ENCODE results near the gene MICAL2. TPM values are rescaled to one million over a fixed set of nuclear protein-coding genes. Genes with fewer than 3 reads are reported as not detected.

The MICAL2 gene
- total RNA-seq, 1 donor, result 156 TPM

- H3K27ac ChIP-seq (ENCODE audit: low read depth, low read length), result peak overlapping the region; percentile 94
- peaks cover 79% of the 10 kb centered on the region for H3K79me2 ChIP-seq (ENCODE audit: insufficient read depth, low read length)
- H3K27me3 ChIP-seq (ENCODE audit: insufficient read depth, low read length), result no peaks in the 10 kb centered on the region
- H3K4me2 ChIP-seq (ENCODE audit: insufficient read depth, low read length), result no peak overlapping the region
- peaks cover 72% of the 10 kb centered on the region for H3K36me3 ChIP-seq (ENCODE audit: insufficient read depth, low read length)
- H3K9me3 ChIP-seq (ENCODE audit: low read depth, low read length), result no peaks in the 10 kb centered on the region
- DNase-seq (ENCODE audit: insufficient read length, low spot score, missing footprints), result no peak
- H4K20me1 ChIP-seq (ENCODE audit: insufficient read depth, low read length), result no peaks in the 10 kb centered on the region
- peaks cover 92% of the 10 kb centered on the region for H3K4me1 ChIP-seq (ENCODE audit: insufficient read depth, low read length)
- no peak overlapping the region for H2AFZ ChIP-seq (ENCODE audit: low read length)
- TF ChIP-seq CTCF (IDR thresholded peaks at IDR 0.05; ENCODE audit: extremely low read depth, low read depth, low read length), result no peak
- H3K4me3 ChIP-seq (ENCODE audit: insufficient read depth, low read length), result no peak overlapping the region
Measured at GRCh38 chr11:12166299-12167060, 56.1 kb downstream of the MICAL2 start.

- Histone ChIP-seq H3K4me2 (ENCODE audit: insufficient read depth, low read length) (peak overlapping the region; percentile 9), H4K20me1 (ENCODE audit: insufficient read depth, low read length) (no peaks in the 10 kb centered on the region), H2AFZ (ENCODE audit: low read length) (no peak overlapping the region), H3K36me3 (ENCODE audit: insufficient read depth, low read length) (peaks cover 72% of the 10 kb centered on the region), H3K27me3 (ENCODE audit: insufficient read depth, low read length) (no peaks in the 10 kb centered on the region), H3K9me3 (ENCODE audit: low read depth, low read length) (no peaks in the 10 kb centered on the region), H3K27ac (ENCODE audit: low read depth, low read length) (peak overlapping the region; percentile 94), H3K79me2 (ENCODE audit: insufficient read depth, low read length) (peaks cover 77% of the 10 kb centered on the region), H3K4me3 (ENCODE audit: insufficient read depth, low read length) (no peak overlapping the region), H3K4me1 (ENCODE audit: insufficient read depth, low read length) (peaks cover 89% of the 10 kb centered on the region)
- no peak for TF ChIP-seq CTCF (IDR thresholded peaks at IDR 0.05; ENCODE audit: extremely low read depth, low read depth, low read length)
- DNase-seq (ENCODE audit: insufficient read length, low spot score, missing footprints), result no peak
Measured at GRCh38 chr11:12167061-12168000, 56.9 kb downstream of the MICAL2 start.

- Histone ChIP-seq H3K4me1 (ENCODE audit: insufficient read depth, low read length) (peaks cover 83% of the 10 kb centered on the region), H2AFZ (ENCODE audit: low read length) (no peak overlapping the region), H3K9me3 (ENCODE audit: low read depth, low read length) (no peaks in the 10 kb centered on the region), H3K79me2 (ENCODE audit: insufficient read depth, low read length) (peaks cover 76% of the 10 kb centered on the region), H3K36me3 (ENCODE audit: insufficient read depth, low read length) (peaks cover 68% of the 10 kb centered on the region), H3K4me3 (ENCODE audit: insufficient read depth, low read length) (no peak overlapping the region), H3K27ac (ENCODE audit: low read depth, low read length) (peak overlapping the region; percentile 94), H3K4me2 (ENCODE audit: insufficient read depth, low read length) (no peak overlapping the region), H3K27me3 (ENCODE audit: insufficient read depth, low read length) (no peaks in the 10 kb centered on the region), H4K20me1 (ENCODE audit: insufficient read depth, low read length) (no peaks in the 10 kb centered on the region)
- no peak for TF ChIP-seq CTCF (IDR thresholded peaks at IDR 0.05; ENCODE audit: extremely low read depth, low read depth, low read length)
- DNase-seq (ENCODE audit: insufficient read length, low spot score, missing footprints), result no peak
Measured at GRCh38 chr11:12168114-12168513, 57.7 kb downstream of the MICAL2 start.

GRCh38 chr11:12169822-12170221, 59.4 kb downstream of the MICAL2 start:
- Histone ChIP-seq H3K4me3 (ENCODE audit: insufficient read depth, low read length) (no peak overlapping the region), H3K79me2 (ENCODE audit: insufficient read depth, low read length) (peaks cover 81% of the 10 kb centered on the region), H3K36me3 (ENCODE audit: insufficient read depth, low read length) (peaks cover 64% of the 10 kb centered on the region), H3K27ac (ENCODE audit: low read depth, low read length) (peak overlapping the region; percentile 96), H3K4me2 (ENCODE audit: insufficient read depth, low read length) (no peak overlapping the region), H3K9me3 (ENCODE audit: low read depth, low read length) (no peaks in the 10 kb centered on the region), H3K27me3 (ENCODE audit: insufficient read depth, low read length) (no peaks in the 10 kb centered on the region), H3K4me1 (ENCODE audit: insufficient read depth, low read length) (peaks cover 83% of the 10 kb centered on the region), H4K20me1 (ENCODE audit: insufficient read depth, low read length) (no peaks in the 10 kb centered on the region), H2AFZ (ENCODE audit: low read length) (no peak overlapping the region)
- no peak for TF ChIP-seq CTCF (IDR thresholded peaks at IDR 0.05; ENCODE audit: extremely low read depth, low read depth, low read length)
- no peak for DNase-seq (ENCODE audit: insufficient read length, low spot score, missing footprints)

All from osteoblast (primary cell).